RCC 7860 (cell line): ENCODE results near the gene RAB2B.
"Not testable (repeated sequence)": the region's sequence is repeated elsewhere in the genome, so short reads cannot be mapped to it uniquely, and the experiment has no call there.

Experiments
- DNase-seq: peaks from one replicate; pipeline ENCODE4 v3.0.0-alpha.2; 2015; ENCODE audit warnings: low spot score
- FAIRE-seq: peaks from 2 replicates; lab custom pipeline; 2012; peaks lifted over from hg19 to GRCh38; lab: Jason Lieb, UNC

Gene RAB2B

DNA sequence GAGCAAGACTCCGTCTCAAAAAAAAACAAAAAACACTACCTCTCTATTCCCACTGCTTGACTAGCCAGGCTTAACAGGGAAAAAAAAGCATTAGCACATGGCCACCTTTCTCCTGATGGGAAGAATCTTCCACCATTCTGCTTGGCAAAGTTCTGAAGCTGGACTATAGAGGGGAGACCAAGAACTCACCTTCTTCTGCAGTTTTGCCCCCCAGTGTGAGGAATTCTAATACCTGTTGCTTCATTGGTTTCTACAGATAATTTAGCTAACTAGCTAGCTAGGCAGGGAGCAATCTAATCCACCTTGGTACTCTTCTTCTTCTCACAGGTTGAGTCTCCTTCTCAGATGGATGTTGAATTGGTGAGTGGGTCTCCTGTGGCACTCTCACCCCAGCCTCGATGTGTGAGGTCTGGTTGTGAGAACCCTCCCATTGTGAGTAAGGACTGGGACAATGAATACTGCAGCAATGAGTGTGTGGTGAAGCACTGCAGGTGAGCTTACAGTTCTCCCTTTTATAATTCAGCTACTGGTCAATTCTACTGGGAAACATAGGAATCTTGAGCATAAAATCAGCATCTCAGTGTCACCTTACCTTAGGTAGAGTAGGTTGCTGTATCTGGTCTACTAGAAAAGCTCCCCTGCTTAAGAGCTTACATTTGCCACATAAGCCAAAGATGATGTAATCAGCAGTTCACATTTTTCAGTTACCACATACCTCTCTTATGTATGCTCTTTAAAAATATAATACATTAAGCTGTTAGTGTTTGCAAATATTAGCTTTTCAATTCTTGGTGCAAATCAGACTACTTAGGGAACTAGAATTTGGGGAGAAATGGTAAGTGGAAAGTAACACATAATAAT is 18.4 kb upstream of the RAB2B start:
- DNase-seq (no peak), FAIRE-seq (no peak)

DNA sequence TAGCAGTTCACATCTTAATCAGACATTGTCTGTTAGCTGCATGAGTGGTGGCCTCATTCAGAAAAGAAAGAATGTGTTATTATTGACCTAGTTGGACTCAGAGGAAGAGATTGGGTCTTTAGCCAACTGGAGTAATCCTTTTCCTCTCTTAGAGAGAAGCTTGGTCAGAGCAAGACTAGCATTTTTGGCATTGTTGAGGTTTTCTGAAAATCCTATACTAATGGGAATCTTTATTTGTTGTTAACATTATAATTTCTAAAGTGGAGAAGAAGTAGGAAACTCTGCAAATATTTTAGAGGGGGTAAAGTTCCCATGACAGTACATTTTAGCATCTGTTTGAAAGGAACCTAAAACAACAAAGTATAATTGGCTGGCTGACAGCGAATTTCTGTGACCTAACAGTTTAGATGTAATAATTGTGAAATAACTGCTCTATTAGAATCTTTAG is 9.9 kb upstream of the RAB2B start:
- no peak for FAIRE-seq
- DNase-seq: no peak

DNA sequence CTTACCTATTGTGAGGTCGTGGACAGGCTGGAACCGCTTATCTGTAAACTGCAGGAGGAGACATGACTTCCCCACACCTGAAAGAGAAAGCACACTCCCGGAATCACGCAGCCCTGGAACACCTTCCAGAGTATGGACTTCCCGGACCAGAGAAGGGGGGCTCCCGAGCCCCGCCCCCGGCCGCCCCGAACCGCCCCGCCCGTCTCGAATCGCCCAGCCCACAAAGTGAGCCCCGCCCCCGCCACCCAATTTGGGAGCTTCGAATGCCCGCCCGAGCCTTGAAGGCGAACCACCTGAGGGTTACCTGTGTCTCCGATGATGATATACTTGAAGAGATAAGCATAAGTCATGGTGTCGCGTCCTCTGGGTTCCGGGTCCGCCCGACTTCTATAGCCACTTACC is 235 bp downstream of the RAB2B start:
- FAIRE-seq: no peak
- peak; percentile 41 for DNase-seq

DNA sequence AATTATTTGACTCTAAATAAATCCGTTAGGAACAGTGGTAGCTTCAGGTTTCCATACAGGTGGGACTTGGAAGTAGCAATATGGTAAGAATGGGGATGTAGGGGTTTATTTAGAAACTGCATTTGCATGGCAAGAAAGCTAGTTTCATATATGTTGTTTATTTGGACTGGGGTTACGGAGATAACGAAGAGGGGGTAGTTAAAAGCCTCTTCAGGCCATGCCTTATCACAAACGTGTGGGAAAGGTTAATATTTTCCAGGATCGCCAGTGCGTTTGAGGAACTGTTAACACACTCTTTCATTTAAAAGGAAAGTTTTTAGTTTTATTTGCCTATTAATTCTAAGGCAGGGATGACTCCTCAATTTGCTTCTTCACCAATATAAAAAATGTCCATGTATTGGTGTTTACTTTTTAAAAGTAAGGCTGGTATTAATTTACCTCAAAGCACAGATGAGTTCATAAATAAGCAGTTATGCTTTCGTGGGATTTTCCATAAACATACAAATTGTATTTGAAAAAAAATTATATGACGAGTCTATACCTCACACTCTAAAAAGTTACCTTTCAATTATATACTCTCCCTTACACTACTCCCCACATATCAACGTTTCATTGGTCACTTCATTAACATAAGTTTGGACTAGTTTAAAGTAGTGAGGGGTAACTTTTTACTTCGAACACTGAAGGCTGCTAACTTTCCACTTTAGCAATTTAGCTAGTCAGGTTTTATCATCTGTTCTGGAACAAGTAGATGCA is 814 bp downstream of the RAB2B start:
- DNase-seq (no peak), FAIRE-seq (no peak)

DNA sequence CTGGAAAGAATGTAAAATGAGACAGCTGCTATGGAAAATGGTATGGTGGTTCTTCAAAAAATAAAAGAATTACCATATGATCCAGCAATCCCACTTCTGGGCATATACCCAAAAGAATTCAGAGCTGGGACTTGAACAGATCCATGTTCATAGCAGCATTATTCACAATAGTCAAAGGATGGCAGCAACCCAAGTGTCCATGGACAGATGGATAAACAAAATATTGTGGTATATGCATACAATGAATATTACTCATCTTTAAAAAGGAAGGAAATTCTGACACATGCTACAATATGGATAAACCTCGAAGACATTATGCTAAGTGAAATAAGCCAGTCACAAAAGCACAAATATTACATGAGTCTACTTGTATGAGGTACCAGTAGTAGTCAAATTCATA is 9.1 kb downstream of the RAB2B start:
- FAIRE-seq (no peak), DNase-seq (no peak)

- DNase-seq (peak; percentile 95), FAIRE-seq (peak; percentile 78)
These were observed 20.7 kb downstream of the RAB2B start, which contains the start of gene CHD8 for GRCh38 chr14:21455912-21456667. Gene CHD8 (minus strand): TSS chr14:21456123. CDS start chr14:21431643, 24,480 bp downstream.

GRCh38 chr14:21455592-21455911 is 21.2 kb downstream of the RAB2B start:
- no peak for DNase-seq

DNA sequence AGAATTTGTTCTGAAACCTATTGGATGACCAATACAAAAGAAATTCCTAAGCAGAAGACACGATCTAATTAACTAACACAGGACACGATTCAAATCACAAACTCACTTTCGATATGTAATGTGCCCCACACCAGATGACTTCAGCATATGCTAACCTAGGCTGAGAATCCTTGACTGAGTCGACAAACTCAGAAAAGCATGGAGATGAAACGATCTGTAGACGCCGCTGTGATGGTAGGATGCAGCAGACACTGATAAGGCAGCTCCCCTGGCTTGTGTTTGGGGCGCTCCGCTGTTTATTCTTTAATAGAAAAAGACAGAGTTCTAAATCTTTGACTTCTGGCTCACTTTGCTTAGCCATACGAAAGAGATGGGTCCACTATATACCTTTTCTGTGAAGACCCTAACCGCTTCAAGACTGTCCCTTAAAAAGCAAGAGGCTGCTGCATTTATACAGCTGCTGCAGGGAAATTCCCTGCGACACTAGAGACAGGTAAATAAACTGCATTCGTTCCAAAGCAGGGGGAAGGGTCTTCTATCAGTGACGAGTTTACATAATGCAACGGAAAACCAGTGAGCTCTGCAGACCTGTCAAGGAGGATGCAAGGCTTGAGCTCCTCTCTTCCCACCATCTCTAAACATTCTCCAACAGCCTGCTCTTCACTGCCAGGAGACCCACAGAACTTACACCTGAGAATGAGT is 21.8 kb downstream of the RAB2B start:
- DNase-seq: no peak
- no peak for FAIRE-seq

More at GRCh38 chr14:21455592-21455911, 21.2 kb downstream of the RAB2B start:
- no peak for FAIRE-seq

- FAIRE-seq (no peak), DNase-seq (no peak)
These were observed 26.9 kb downstream of the RAB2B start for GRCh38 chr14:21449899-21450216.

DNA sequence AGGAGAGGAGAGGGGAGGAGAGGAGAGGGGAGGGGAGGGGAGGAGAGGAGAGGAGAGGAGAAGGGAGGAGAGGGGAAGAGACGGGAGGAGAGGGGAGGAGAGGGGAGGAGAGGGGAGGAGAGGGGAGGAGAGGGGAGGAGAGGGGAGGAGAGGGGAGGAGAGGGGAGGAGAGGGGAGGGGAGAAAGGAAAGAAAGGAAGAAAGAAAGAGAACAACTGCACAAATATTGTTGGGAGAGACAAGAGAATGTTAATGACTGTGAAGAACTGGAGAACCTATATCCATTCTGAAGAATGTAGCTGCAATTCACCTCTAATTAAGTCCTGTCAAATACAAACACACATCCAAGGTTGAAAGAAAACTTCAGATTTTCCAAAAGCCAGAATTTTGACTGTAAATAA is 34.1 kb downstream of the RAB2B start:
- not testable (repeated sequence) for DNase-seq, FAIRE-seq

DNA sequence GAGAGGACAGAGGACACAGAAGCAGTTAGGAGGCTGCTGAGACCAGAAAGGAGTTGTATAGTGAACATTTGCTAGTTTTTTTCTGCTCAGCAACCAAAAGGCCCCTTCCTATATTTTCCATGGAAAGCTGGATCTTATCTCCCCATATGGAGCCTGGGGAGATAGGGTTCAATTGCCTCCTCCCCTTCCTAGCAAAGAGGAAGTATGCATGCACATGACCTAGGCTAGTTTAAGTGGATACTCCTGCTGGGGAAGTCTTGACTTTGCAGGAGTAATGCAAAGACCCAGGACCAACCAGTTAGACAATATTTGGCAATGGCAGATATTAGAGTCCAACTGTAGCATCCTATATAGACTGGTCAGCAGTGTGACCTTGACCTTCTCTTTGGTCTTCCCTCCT is 35.9 kb downstream of the RAB2B start:
- FAIRE-seq (no peak), DNase-seq (no peak)

DNA sequence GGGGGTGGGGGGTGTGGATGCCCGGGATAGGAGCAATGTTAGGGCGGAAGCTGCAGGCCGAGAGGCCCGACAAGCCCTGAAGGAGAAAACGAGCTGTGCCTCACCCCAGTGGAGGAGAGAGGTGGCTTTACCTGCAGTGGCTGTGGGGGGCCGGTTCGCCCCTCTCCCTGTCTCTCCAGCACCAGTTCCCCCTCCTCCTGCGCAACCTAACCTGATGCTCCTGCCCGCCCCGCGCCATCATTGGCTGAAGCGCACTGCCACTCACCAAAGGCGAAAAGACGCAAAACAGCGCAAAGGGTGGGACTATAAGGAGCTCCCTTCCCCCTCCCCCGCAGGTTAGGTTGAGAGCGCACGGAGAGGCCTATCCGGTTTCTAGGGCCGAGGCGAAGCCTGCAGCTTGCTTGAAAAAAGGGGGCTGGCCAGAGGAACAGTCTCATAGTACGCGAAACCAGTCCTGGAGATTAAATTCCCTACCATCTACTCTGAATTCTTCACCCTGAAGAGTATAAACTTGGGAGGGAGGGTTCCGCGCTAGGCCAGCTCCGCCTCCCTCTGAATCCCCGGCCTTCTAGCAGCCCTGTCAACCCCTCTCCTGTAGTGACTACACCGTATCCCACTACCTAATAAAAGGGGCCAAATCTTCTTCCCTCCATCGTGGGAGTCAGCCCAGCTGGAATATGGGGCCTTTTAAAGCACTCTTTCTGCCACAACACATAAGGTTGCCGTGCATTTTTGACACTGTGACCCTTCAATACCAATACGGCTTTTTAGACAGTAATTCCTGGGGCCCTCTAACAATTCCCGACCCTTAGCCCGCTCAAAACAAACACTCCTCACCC is 39.5 kb downstream of the RAB2B start:
- no peak for FAIRE-seq
- DNase-seq: peak; percentile 81

GRCh38 chr14:21436567-21437062 is 40.1 kb downstream of the RAB2B start:
- DNase-seq (no peak), FAIRE-seq (no peak)

GRCh38 chr14:21431126-21431525 is 45.6 kb downstream of the RAB2B start:
- no peak for DNase-seq
- FAIRE-seq: no peak

DNA sequence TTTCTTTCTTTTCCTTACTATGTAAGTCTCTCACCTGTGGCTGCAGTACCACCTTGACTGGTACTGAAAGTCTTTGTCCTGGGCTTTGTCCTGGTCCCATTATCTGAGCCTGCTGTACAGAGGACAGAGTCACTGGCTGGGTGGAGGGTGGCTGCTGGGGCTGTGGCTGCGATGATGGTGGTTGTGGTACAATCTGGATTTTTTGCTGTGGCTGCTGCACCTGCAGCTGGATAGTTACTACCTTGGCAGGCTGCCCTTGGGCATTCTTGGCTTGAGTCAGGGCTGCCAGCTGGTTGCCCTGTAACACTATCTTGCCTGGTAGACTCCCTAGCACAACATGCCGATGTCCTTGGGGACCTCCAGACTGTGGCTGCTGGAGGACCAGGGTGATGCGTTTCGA is 47.8 kb downstream of the RAB2B start:
- DNase-seq: no peak
- no peak for FAIRE-seq

GRCh38 chr14:21426692-21427091 is 50.1 kb downstream of the RAB2B start:
- FAIRE-seq (no peak), DNase-seq (no peak)

GRCh38 chr14:21419528-21419927 is 57.2 kb downstream of the RAB2B start:
- DNase-seq: no peak
- no peak for FAIRE-seq

DNA sequence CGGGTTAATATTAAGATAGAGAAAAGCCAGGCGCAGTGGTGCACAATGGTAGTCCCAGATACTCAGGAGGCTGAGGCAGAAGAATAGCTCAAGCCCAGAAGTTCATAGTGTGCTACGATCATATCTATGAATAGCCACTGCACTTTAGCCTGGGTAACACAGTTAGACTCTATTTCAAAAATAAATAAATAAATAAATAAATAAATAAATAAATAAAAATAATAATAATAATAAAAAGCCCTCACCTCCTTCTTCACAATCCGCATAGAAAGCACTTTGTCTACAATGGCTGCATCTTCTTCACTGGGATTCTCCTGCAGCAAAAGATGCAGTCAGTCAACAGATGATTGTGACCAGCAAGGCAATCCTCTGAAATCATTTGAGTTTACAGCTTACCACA is 61.4 kb downstream of the RAB2B start:
- FAIRE-seq: no peak
- no peak for DNase-seq

DNA sequence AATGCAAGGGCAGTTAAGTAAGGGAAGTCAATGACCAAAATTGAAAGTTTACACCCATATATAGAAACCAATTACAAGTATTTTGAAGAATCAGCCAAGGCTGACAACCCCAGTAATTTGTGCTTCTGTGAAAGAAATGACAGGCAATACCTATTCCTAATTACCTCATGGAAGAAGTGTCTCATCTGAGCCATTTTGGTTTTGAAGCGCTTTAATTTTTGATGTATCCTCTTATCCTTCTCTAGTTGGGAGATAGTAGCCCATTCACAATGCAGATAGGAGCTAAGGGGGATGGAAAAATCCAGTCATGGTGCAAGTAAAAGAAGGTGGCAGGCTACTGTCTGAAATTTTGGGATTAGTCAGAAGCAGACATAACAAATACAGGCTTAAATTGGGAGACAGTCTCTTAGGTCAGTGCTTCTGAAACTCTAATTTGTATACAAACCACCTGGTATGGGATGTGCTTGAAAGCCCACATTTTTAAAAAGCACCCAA is 62.6 kb downstream of the RAB2B start:
- FAIRE-seq (no peak), DNase-seq (no peak)
